ACHN (cell line): ENCODE measurements around the gene ADORA1.
A peak's percentile ranks its signal among the peaks of the same experiment; 100 is the strongest.

Source experiments
- DNase-seq: peaks from one replicate; pipeline ENCODE4 v3.0.0-alpha.2; 2015
- in situ Hi-C: cut with HindIII; loops from 2 replicates; pipeline ENCODE4 v1.10.0; 2017; ENCODE audit warnings: low sequenced_read_pairs, low pct_ligation_motif_present, low pct_unique_long_range_greater_than_20kb

The ADORA1 gene

GRCh38 chr1:203211812-203212211 is 84.3 kb downstream of the ADORA1 start:
- no peak for DNase-seq
- in situ Hi-C loops: loop anchor here (10.0 to 25.0 kb wide), 2 partner anchors 87 to 175 kb away; partner anchors contain the start of genes ADORA1 and PPFIA4

- no peak for DNase-seq
- in situ Hi-C loops: loop anchor here (10.0 to 25.0 kb wide), 2 partner anchors 88 to 176 kb away; partner anchors contain the start of genes ADORA1 and PPFIA4
These were observed 85.6 kb downstream of the ADORA1 start for GRCh38 chr1:203213126-203213525.

- DNase-seq: no peak
- in situ Hi-C loops: loop anchor here (10.0 to 25.0 kb wide), 2 partner anchors 90 to 178 kb away; partner anchors contain the start of genes ADORA1 and PPFIA4
These were observed 87.3 kb downstream of the ADORA1 start for GRCh38 chr1:203214871-203215270.

GRCh38 chr1:203215573-203215972 is 88.0 kb downstream of the ADORA1 start:
- no peak for DNase-seq
- in situ Hi-C loops: loop anchor here (10.0 to 25.0 kb wide), 2 partner anchors 91 to 178 kb away; partner anchors contain the start of genes ADORA1 and PPFIA4

GRCh38 chr1:203216274-203217138 is 89.0 kb downstream of the ADORA1 start:
- peak; percentile 77 for DNase-seq
- in situ Hi-C loops: loop anchor here (10.0 to 25.0 kb wide), 2 partner anchors 92 to 179 kb away; partner anchors contain the start of genes ADORA1 and PPFIA4
